SK-N-MC (cell line): ENCODE results near the gene CDC42BPG.

Experiments used
- EZH2 ChIP-seq: fragments of 200-600 bp; sonication (generic); IDR thresholded peaks from one replicate; pipeline ENCODE4 v1.6.1; 2017; ENCODE audit warnings: antibody characterized with exemption
- FOXP2 ChIP-seq: optimal IDR thresholded peaks from 2 replicates; pipeline ENCODE3; 2011; ENCODE audit warnings: mild to moderate bottlenecking, moderate library complexity; ENCODE audit not compliant: insufficient read depth; ENCODE audit errors: extremely low read length, control extremely low read depth
- POLR2AphosphoS5 ChIP-seq: IDR thresholded peaks from 2 replicates; pipeline ENCODE4 v1.6.1; 2012; ENCODE audit warnings: mild to moderate bottlenecking, low read depth, low read length, borderline replicate concordance

- TF ChIP-seq EZH2: no peak
- no peak for TF ChIP-seq POLR2AphosphoS5
- TF ChIP-seq FOXP2: no peak
Observed at GRCh38 chr11:64842366-64842759, 2.1 kb downstream of the CDC42BPG start.
